HEK293 (cell line): Measurements from ENCODE around the gene KIAA0825.

ENCODE experiments used
- CTCF ChIA-PET: fragments of 350-600 bp; formaldehyde crosslinking; extraction: SDS; loops from one replicate; lab custom pipeline; 2021; ENCODE audit warnings: antibody characterized with exemption; lab: Yijun Ruan, JAX
- POLR2A ChIA-PET: fragments of 300-600 bp; formaldehyde crosslinking; extraction: SDS; loops from one replicate; lab custom pipeline; 2020; ENCODE audit warnings: antibody characterized with exemption, inconsistent platforms; lab: Yijun Ruan, JAX
- H3K27ac ChIP-seq: fragments of 200-500 bp; sonication (Bioruptor generic); 2 replicates; pipeline ENCODE4 v1.5.1; 2014; ENCODE audit warnings: low read depth, low read length, control low read depth, inconsistent platforms; ENCODE audit errors: extremely low read depth
- H3K36me3 ChIP-seq, 2 experiments: fragments of 200-500 bp in 1 of 2; sonication (Bioruptor generic) in 1 of 2; 1 replicate in 1 of 2; 2 replicates in 1 of 2; pipeline ENCODE4 v1.5.1; 2014 to 2017; ENCODE audit warnings: inconsistent platforms in 2 of 2, low read length in 2 of 2; ENCODE audit not compliant: control insufficient read depth in 2 of 2, insufficient read depth in 1 of 2
- H3K4me1 ChIP-seq: fragments of 200-500 bp; sonication (Bioruptor generic); 2 replicates; pipeline ENCODE4 v1.5.1; 2014; ENCODE audit warnings: mild to moderate bottlenecking, low read length, inconsistent platforms; ENCODE audit not compliant: control insufficient read depth, insufficient read depth
- H3K4me3 ChIP-seq: 2 replicates; pipeline ENCODE4 v1.5.1; 2011; ENCODE audit warnings: low read depth, mild to moderate bottlenecking, control low read depth, low read length, moderate library complexity
- H3K9me3 ChIP-seq: fragments of 200-500 bp; sonication (Bioruptor generic); 2 replicates; pipeline ENCODE4 v1.5.1; 2014; ENCODE audit warnings: low read depth, low read length, inconsistent platforms; ENCODE audit not compliant: control insufficient read depth, insufficient read depth
- GLI2 ChIP-seq: fragments of 450-650 bp; formaldehyde crosslinking; IDR thresholded peaks from 2 replicates; pipeline ENCODE4; 2017; ENCODE audit warnings: missing biosample characterization, missing genetic modification characterization, low read depth, borderline replicate concordance
- HOXC10 ChIP-seq: sonication (generic); formaldehyde crosslinking; IDR thresholded peaks from 2 replicates; pipeline ENCODE4 v1.8.1; 2023; ENCODE audit warnings: mild to moderate bottlenecking, missing genetic modification reagents
- HOXD13 ChIP-seq: sonication (generic); formaldehyde crosslinking; IDR thresholded peaks from 2 replicates; pipeline ENCODE4 v1.8.0; 2022; ENCODE audit warnings: missing genetic modification reagents, borderline replicate concordance
- KLF8 ChIP-seq: fragments of 450-650 bp; formaldehyde crosslinking; IDR thresholded peaks from 2 replicates; pipeline ENCODE4 v1.5.1; 2016; ENCODE audit warnings: missing biosample characterization, missing genetic modification characterization
- REPIN1 ChIP-seq: fragments of 450-650 bp; formaldehyde crosslinking; IDR thresholded peaks from 2 replicates; pipeline ENCODE4 v1.5.1; 2017; ENCODE audit warnings: missing biosample characterization, missing genetic modification characterization, low read depth
- SP2 ChIP-seq: fragments of 450-650 bp; formaldehyde crosslinking; IDR thresholded peaks from 2 replicates; pipeline ENCODE4 v1.5.1; 2016; ENCODE audit warnings: missing biosample characterization, missing genetic modification characterization
- ZBTB1 ChIP-seq: fragments of 450-650 bp; formaldehyde crosslinking; IDR thresholded peaks from 2 replicates; pipeline ENCODE4 v1.5.1; 2016; ENCODE audit warnings: missing biosample characterization, missing genetic modification characterization
- ZBTB17 ChIP-seq: fragments of 450-650 bp; formaldehyde crosslinking; IDR thresholded peaks from 2 replicates; pipeline ENCODE4 v1.5.1; 2016; ENCODE audit warnings: missing biosample characterization, missing genetic modification characterization
- ZFP3 ChIP-seq: fragments of 450-650 bp; formaldehyde crosslinking; IDR thresholded peaks from 2 replicates; pipeline ENCODE4 v1.5.1; 2016; ENCODE audit warnings: low read depth, missing biosample characterization, missing genetic modification characterization
- ZNF121 ChIP-seq: fragments of 450-650 bp; formaldehyde crosslinking; IDR thresholded peaks from 2 replicates; pipeline ENCODE4 v1.5.1; 2016; ENCODE audit warnings: missing biosample characterization, missing genetic modification characterization
- ZNF19 ChIP-seq: fragments of 450-650 bp; formaldehyde crosslinking; IDR thresholded peaks from 2 replicates; pipeline ENCODE4; 2016; ENCODE audit warnings: missing biosample characterization, missing genetic modification characterization, low read depth
- ZNF214 ChIP-seq: fragments of 450-650 bp; formaldehyde crosslinking; IDR thresholded peaks from 2 replicates; pipeline ENCODE4 v1.5.1; 2017; ENCODE audit warnings: missing biosample characterization, mild to moderate bottlenecking, missing genetic modification characterization, borderline replicate concordance
- ZNF223 ChIP-seq: fragments of 450-650 bp; formaldehyde crosslinking; IDR thresholded peaks from 2 replicates; pipeline ENCODE4 v1.5.1; 2016; ENCODE audit warnings: missing biosample characterization, missing genetic modification characterization
- ZNF266 ChIP-seq: fragments of 450-650 bp; formaldehyde crosslinking; IDR thresholded peaks from 2 replicates; pipeline ENCODE4 v1.5.1; 2016; ENCODE audit warnings: missing biosample characterization, missing genetic modification characterization, low read depth
- ZNF37A ChIP-seq: fragments of 450-650 bp; IDR thresholded peaks from 2 replicates; pipeline ENCODE4 v1.5.1; 2018; ENCODE audit warnings: missing biosample characterization, missing genetic modification characterization
- ZNF404 ChIP-seq: fragments of 450-650 bp; formaldehyde crosslinking; IDR thresholded peaks from 2 replicates; pipeline ENCODE4 v1.5.1; 2017; ENCODE audit warnings: missing biosample characterization, missing genetic modification characterization
- ZNF530 ChIP-seq: fragments of 450-650 bp; formaldehyde crosslinking; IDR thresholded peaks from 2 replicates; pipeline ENCODE4 v1.5.1; 2016; ENCODE audit warnings: low read depth, missing biosample characterization, missing genetic modification characterization
- ZXDB ChIP-seq: fragments of 450-650 bp; formaldehyde crosslinking; IDR thresholded peaks from 2 replicates; pipeline ENCODE4 v1.5.1; 2016; ENCODE audit warnings: missing biosample characterization, missing genetic modification characterization
- TF ChIP-seq, protein P1 (sequence below): fragments of 450-650 bp; formaldehyde crosslinking; IDR thresholded peaks from 2 replicates; pipeline ENCODE4 v1.5.1; 2017; ENCODE audit warnings: missing biosample characterization, missing genetic modification characterization
- TF ChIP-seq, protein P2 (sequence below): fragments of 450-650 bp; formaldehyde crosslinking; conservative IDR thresholded peaks from 2 replicates; pipeline ENCODE4 v1.5.1; 2016; ENCODE audit warnings: low read depth, missing biosample characterization, missing genetic modification characterization
- TF ChIP-seq, protein P3 (sequence below): fragments of 450-650 bp; formaldehyde crosslinking; IDR thresholded peaks from 2 replicates; pipeline ENCODE4 v1.5.1; 2016; ENCODE audit warnings: missing biosample characterization, missing genetic modification characterization, borderline replicate concordance
- TF ChIP-seq, protein P4 (sequence below): fragments of 450-650 bp; formaldehyde crosslinking; IDR thresholded peaks from 2 replicates; pipeline ENCODE4 v1.5.1; 2017; ENCODE audit warnings: missing biosample characterization, missing genetic modification characterization
- TF ChIP-seq, protein P5 (sequence below): fragments of 450-650 bp; formaldehyde crosslinking; IDR thresholded peaks from 2 replicates; pipeline ENCODE4 v1.5.1; 2016; ENCODE audit warnings: missing biosample characterization, missing genetic modification characterization

KIAA0825 gene

DNA sequence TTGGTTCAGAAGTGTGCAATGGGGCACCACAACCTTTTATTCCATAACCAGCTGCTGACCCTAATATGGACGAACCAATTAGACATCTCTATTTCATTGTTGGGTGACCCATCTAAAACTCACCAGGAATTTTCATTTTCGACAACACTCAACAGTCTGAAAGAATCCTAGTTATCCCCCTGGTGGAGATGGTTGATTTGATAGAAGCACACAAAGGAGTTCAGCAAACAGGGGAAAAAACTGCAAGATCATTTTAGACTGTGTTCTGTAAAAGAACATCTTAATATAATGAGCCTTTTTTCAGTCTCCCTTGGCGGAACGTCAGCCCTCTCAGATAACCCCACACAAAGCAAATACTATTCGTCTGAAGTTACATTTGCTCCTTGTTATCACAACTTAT, 367.4 kb downstream of the KIAA0825 start:
- Histone ChIP-seq H3K27ac (no peak overlapping the region), H3K4me1 (no peaks in the 10 kb centered on the region), H3K9me3 (no peaks in the 10 kb centered on the region), H3K36me3 (no peaks in the 10 kb centered on the region), H3K4me3 (no peak overlapping the region)
- TF ChIP-seq, protein P1, sequence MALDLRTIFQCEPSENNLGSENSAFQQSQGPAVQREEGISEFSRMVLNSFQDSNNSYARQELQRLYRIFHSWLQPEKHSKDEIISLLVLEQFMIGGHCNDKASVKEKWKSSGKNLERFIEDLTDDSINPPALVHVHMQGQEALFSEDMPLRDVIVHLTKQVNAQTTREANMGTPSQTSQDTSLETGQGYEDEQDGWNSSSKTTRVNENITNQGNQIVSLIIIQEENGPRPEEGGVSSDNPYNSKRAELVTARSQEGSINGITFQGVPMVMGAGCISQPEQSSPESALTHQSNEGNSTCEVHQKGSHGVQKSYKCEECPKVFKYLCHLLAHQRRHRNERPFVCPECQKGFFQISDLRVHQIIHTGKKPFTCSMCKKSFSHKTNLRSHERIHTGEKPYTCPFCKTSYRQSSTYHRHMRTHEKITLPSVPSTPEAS (tag by site-specific recombination): no peak
- TF ChIP-seq ZNF223 (tag by site-specific recombination) (no peak), HOXD13 (CRISPR knock-in tag) (no peak), HOXC10 (no peak), ZNF37A (tag by site-specific recombination) (no peak), KLF8 (tag by site-specific recombination) (no peak), GLI2 (tag by site-specific recombination) (no peak), ZBTB17 (tag by site-specific recombination) (no peak), SP2 (tag by site-specific recombination) (no peak), ZFP3 (tag by site-specific recombination) (no peak), ZNF121 (tag by site-specific recombination) (no peak), ZNF404 (no peak), ZXDB (tag by site-specific recombination) (no peak)
- TF ChIP-seq, protein P2, sequence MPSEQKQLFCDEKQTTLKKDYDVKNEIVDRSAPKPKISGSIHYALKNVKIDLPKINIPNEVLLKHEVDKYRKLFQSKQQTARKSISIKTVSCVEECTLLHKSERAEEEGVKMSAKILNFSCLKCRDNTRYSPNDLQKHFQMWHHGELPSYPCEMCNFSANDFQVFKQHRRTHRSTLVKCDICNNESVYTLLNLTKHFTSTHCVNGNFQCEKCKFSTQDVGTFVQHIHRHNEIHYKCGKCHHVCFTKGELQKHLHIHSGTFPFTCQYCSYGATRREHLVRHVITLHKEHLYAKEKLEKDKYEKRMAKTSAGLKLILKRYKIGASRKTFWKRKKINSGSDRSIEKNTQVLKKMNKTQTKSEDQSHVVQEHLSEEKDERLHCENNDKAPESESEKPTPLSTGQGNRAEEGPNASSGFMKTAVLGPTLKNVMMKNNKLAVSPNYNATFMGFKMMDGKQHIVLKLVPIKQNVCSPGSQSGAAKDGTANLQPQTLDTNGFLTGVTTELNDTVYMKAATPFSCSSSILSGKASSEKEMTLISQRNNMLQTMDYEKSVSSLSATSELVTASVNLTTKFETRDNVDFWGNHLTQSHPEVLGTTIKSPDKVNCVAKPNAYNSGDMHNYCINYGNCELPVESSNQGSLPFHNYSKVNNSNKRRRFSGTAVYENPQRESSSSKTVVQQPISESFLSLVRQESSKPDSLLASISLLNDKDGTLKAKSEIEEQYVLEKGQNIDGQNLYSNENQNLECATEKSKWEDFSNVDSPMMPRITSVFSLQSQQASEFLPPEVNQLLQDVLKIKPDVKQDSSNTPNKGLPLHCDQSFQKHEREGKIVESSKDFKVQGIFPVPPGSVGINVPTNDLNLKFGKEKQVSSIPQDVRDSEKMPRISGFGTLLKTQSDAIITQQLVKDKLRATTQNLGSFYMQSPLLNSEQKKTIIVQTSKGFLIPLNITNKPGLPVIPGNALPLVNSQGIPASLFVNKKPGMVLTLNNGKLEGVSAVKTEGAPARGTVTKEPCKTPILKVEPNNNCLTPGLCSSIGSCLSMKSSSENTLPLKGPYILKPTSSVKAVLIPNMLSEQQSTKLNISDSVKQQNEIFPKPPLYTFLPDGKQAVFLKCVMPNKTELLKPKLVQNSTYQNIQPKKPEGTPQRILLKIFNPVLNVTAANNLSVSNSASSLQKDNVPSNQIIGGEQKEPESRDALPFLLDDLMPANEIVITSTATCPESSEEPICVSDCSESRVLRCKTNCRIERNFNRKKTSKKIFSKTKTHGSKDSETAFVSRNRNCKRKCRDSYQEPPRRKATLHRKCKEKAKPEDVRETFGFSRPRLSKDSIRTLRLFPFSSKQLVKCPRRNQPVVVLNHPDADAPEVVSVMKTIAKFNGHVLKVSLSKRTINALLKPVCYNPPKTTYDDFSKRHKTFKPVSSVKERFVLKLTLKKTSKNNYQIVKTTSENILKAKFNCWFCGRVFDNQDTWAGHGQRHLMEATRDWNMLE (tag by site-specific recombination): no peak
- TF ChIP-seq, protein P3, sequence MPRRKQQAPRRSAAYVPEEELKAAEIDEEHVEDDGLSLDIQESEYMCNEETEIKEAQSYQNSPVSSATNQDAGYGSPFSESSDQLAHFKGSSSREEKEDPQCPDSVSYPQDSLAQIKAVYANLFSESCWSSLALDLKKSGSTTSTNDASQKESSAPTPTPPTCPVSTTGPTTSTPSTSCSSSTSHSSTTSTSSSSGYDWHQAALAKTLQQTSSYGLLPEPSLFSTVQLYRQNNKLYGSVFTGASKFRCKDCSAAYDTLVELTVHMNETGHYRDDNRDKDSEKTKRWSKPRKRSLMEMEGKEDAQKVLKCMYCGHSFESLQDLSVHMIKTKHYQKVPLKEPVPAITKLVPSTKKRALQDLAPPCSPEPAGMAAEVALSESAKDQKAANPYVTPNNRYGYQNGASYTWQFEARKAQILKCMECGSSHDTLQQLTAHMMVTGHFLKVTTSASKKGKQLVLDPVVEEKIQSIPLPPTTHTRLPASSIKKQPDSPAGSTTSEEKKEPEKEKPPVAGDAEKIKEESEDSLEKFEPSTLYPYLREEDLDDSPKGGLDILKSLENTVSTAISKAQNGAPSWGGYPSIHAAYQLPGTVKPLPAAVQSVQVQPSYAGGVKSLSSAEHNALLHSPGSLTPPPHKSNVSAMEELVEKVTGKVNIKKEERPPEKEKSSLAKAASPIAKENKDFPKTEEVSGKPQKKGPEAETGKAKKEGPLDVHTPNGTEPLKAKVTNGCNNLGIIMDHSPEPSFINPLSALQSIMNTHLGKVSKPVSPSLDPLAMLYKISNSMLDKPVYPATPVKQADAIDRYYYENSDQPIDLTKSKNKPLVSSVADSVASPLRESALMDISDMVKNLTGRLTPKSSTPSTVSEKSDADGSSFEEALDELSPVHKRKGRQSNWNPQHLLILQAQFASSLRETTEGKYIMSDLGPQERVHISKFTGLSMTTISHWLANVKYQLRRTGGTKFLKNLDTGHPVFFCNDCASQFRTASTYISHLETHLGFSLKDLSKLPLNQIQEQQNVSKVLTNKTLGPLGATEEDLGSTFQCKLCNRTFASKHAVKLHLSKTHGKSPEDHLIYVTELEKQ (tag by site-specific recombination): no peak
- ChIA-PET POLR2A (no interaction called here), CTCF (no interaction called here)

DNA sequence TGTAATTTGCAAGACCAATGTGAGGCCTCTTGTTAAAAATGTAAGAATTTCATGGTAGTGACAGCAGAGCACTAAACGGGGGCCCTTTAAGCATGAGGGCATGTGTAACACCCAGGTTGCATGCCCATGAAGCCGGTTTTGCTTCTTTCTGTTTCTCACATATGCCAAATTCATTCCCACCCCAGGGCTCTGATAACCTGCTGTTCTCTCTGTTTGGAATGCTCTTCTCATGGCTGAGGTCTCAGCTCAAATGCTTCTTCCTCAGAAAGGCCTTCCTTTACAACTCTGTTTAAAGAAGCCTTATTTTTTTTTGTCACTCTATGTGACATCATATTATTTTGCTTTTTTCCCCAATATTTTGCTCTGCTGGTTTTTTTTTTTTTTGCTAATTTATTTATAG, 369.0 kb downstream of the KIAA0825 start:
- POLR2A ChIA-PET: no interaction called here
- CTCF ChIA-PET: no interaction called here
- Histone ChIP-seq H3K36me3 (no peaks in the 10 kb centered on the region), H3K4me1 (no peaks in the 10 kb centered on the region), H3K4me3 (no peak overlapping the region), H3K9me3 (no peaks in the 10 kb centered on the region), H3K27ac (no peak overlapping the region)
- TF ChIP-seq, protein P4, sequence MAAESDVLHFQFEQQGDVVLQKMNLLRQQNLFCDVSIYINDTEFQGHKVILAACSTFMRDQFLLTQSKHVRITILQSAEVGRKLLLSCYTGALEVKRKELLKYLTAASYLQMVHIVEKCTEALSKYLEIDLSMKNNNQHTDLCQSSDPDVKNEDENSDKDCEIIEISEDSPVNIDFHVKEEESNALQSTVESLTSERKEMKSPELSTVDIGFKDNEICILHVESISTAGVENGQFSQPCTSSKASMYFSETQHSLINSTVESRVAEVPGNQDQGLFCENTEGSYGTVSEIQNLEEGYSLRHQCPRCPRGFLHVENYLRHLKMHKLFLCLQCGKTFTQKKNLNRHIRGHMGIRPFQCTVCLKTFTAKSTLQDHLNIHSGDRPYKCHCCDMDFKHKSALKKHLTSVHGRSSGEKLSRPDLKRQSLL (tag by site-specific recombination): no peak
- no peak for TF ChIP-seq ZNF214 (tag by site-specific recombination)
- no peak for TF ChIP-seq REPIN1 (tag by site-specific recombination)
- TF ChIP-seq, protein P5, sequence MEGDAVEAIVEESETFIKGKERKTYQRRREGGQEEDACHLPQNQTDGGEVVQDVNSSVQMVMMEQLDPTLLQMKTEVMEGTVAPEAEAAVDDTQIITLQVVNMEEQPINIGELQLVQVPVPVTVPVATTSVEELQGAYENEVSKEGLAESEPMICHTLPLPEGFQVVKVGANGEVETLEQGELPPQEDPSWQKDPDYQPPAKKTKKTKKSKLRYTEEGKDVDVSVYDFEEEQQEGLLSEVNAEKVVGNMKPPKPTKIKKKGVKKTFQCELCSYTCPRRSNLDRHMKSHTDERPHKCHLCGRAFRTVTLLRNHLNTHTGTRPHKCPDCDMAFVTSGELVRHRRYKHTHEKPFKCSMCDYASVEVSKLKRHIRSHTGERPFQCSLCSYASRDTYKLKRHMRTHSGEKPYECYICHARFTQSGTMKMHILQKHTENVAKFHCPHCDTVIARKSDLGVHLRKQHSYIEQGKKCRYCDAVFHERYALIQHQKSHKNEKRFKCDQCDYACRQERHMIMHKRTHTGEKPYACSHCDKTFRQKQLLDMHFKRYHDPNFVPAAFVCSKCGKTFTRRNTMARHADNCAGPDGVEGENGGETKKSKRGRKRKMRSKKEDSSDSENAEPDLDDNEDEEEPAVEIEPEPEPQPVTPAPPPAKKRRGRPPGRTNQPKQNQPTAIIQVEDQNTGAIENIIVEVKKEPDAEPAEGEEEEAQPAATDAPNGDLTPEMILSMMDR (tag by site-specific recombination): no peak
- no peak for TF ChIP-seq ZBTB1 (tag by site-specific recombination)
- TF ChIP-seq ZNF266 (tag by site-specific recombination): no peak
- no peak for TF ChIP-seq ZNF530 (tag by site-specific recombination)
- no peak for TF ChIP-seq ZNF19
